ENCODE measurements around the gene ELP5.
"Not testable (repeated sequence)": the region's sequence is repeated elsewhere in the genome, so short reads cannot be mapped to it uniquely, and the experiment has no call there.

ELP5 gene

DNA sequence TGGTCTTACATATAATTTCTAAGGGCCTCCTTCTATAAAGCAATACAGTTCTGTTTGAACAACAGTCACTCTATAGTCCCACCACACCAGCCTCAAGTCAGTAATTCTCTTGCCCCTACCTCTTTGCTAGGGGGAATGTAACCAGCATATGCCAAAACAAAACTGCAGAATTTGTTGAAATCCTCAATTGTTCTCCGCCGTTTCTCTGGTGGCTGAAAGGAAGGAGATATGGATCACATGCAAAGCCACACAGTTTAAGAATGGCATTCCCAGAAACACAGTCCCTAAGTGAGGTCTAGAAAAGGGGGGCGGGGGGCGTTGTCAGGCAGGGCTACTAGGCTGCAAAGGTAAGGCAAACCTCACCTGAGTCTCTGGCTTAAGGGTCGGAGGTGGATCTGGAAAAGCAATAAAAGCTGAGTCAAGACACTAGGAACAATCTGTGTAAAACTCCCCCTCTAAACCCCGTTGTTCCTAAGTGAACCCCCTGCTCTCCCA lies 14.7 kb upstream of the ELP5 start:
- DNase-seq, result no peak

DNA sequence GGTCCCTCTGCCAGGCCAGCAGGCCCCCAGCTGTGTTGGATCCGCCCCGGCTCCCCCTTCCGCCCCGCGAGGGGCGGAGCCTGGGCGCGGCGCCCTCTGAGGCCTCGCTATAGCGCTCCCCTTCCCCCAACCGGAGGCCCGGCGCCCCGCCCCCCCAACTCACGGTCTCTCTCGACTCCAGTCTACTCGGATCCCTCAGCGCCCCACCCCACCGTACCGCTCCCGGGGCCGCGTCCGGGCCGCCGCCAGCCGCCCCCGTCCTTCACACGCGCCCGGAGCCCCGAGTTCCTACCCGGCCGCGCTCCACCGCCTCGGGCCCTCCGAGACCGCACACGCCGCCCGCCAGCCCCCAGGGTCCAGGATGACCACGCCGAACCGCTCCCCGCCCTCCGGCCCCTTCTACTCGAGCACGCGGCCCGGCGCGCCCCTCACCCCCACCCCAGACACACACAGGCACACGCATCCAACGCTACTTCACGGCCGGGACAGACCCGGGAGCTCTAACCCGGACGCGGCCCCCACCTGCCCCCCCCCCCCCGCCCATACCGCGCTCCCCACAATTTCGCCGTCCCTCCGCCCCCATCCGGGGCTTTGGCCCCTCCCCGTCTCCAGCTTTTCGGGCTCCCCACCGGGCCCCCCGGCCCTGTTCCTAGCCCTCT lies 14.1 kb upstream of the ELP5 start:
- peak; percentile 73 for DNase-seq

DNA sequence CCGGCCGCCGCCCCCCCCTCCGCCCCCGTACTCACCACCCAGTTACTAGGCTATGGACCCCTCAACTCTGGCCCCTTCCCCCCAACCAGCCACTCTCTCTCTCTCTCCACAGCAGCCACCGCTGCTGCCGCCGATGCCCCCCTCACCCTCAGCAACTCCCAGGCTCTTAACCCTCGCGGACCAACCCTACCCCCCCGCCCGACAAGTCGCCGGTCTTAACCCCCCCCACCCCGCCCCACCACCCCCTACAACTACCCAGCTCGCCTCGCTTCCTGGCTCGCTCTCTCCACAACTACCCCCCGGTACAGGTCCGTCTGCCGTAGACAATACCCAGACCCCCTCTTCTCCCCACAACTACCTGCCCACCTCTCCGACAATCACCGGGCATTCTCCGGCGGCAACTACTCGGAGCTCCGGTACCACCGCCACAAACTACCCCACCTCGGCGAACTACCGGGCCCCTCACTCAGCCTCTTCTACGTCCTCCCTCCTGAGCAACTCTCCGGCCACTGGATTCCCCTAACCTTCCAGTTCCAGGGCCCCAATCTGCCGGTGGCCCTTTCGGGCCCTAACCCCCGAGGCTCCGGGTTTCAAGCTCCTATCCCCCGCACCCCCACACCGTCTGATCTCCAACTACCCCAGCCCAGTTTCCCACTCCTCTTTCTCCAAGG lies 13.5 kb upstream of the ELP5 start:
- no peak for DNase-seq

DNA sequence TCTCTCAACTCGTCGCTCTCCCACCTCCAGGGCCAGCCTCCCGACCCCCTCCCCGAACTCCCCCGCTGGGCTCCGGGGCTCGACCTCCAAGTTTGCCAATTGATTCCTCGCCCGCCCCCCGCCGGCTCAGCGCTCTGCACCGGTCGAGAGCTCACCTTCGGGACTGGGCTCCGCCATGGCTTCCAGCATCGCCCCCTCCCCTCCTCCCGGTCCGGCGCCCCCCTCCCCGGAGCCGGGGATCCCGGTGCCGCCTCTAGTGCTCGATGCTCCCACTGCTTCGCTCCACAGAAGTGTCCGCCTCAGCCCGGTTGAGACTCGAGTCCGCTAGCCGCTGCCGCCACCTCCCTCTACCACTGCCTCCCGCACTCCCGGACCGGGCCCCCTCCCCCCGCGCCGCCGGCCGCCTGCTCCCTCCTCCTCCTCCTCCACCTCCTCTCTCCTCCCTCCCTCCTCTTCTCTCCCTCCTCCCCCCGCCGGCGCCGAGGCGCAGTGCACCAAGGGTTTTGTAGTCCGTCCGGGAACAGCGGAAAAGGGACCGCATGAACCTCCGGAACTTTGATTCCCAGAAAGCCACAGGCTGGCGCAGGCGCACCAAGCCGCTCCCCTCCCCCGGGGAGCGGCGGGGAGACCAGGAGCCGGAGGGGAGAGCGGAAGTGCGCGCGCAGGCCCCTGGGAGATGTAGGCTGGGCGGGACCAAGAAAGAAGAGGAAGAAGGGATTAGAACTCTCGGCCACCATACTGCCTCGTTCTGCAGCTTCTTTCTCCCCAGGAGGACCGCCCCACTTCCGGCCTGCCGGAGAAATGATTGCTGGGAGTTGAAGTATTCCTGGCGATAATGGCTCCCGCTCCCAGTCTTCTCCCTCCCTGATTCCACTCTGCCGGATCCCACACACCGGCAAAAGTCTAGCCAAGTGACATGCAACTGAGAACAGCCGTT lies 12.7 kb upstream of the ELP5 start, which contains the start of gene PHF23:
Gene PHF23 (minus strand): TSS at position 367 of the 937 bp plus-strand sequence. CDS start 178 bp downstream, at position 189.
- DNase-seq, result peak; percentile 94

DNA sequence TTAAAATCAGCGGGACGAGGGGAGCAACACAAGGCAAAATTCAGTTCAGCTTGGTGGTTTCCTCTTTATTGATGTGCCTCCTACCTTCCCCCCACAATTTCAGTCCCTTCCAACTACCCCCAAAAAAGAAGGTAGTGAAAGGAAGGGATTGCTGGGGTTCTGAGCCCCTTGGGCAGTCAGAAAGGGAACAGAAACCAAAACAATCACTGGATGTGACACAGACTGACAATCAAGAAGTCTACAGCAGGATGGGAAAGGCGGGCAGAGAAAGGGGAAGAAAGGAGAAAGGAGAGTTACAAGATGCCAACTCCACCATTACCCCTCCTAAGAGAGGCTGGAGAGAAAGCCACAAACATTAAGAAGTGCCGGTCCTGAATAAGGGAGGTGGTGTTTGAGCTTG lies 11.6 kb upstream of the ELP5 start:
- no peak for DNase-seq

DNA sequence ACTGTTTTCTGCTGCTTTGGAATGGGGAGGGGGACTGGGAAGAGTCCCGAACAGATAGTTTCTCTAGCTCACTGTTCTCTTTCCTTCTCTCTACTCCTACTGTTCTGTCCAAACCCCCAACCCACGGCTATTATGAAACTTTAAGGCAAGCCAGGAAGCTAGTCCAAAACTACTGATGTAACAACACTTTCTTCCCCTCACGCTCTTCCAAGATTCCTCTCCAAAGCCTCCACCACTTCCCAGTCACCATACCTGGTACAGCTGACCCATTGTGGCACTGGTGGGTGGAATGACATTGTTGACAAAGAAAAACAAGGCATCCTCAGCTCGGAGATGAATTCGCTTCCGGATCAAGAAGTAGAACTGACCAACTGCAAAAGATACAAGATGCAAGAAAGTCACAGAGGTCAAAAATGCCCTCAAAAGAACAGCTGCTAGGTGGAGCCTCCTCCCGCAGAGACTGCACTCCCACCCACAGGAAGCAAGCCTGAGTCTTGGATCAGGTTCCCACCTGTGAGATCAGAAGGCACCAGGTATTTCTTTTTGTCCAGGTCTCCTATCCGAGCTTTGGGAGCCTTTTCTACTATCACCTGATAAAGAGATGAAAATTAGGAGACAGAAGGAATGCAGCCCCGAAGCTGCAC lies 10.8 kb upstream of the ELP5 start:
- DNase-seq, result no peak

DNA sequence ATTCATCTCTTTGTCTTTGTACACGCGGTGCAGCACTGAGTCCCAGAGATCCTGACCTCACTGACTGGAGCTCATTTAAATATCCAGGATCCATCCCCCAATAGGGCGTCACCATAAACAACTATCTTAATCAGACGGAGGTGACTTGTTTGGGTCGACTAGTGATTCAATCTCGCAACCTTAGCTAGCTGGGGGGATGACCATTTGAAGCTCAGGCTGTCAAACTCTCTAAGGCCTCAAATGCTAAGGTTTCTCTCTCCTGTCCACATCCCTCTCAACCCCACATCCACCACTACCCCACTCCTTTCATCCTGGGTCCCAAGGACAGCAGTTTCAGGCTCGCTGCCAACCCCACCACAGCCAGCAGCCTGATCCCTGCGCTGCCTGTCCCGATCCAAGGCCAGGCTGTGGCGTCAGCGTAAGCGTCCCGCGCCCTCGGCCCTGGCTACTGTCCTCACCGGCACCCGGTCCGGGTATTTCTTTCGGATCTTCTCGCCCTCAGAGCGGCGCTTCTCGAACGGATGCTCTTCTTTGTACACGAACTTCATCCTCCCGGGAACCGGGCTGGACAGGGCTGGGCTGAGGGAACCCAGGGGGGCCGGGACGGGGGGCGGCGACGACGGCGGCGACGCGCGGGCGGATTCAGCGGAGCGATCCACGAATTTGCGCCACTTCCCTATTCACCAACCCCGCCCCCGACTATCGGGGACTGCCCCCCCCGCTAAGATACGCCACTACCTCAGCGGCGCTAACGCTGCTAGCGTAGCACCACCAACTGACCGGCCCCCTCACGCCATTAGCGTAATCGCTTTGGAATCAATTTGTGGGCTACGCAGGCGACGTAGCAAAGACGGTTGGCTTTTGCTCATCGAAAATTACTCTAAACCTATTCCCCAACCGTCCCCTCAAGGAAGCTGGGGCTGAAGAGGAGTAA lies 10.0 kb upstream of the ELP5 start, which contains the start of gene GABARAP:
Gene GABARAP (minus strand): TSS at position 667 of the 934 bp plus-strand sequence. CDS start 119 bp downstream, at position 548.
- DNase-seq, result peak; percentile 93

DNA sequence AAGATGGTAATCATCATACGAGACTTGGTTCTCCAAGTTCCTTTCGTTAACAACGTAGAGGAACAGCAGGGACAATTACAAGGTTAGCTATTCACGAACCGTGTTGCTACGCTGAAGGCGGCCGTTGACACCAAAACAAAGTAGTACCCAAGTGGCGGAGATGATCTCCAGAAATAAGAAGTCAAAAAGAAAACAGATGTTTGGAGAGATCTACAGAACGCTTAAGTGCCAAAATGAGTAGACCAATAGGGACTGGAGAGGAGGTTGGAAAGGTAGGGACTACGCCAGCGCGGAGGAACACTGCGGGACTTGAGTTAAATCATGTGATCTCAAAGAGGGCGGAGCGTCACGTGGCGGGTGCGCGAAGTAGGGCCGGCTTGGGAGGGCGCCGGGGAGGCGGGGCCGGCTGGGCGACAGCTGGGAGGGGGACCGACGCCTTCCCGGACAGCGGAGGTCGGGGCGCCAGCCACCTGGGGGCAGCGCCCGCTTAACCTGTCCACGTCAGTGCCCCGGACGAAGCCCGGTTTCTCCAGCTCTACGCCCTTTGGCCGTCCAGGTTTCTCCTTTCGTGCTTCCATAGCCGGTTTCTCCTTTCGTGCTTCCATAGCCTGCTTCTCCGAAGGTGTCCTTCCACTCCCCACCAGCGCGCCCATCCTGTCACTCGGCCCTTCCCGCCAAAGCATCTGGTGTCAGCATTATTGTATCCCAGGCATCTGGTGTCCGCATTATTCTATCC lies 9.1 kb upstream of the ELP5 start:
- peak; percentile 92 for DNase-seq

DNA sequence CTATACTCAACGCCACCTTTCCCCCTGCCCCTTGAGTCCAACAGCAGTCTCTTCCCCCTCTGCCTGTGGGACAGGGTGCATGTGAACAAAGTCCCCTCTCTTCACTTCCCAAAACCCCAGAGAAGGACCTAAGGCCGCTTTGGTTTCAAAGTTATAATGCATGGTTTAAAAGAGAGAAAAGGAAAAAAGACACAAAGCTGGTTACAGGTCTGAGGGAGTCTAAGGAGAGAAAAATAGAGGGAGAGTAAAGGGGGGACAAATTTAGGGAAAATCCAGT lies 8.6 kb upstream of the ELP5 start:
- no peak for DNase-seq

DNA sequence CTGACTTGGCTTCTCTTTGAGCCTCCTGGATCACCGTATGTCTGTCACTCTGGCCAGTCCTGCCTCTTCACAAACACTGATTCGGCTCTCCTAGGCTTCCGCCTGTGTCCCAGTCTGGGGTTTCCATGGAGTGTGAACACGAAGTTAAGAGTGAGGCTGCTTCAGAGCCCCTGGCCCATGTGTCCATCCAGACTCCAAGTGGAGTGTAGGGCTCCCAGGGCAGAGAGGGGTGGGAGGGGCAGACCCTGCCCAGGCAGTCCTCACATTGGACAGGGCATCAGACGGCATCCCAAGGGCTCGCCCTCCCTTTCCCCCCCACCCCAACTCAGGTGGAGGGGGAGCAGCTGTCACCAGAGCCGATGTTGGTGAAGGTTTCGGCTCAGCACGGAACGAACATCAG lies 8.2 kb upstream of the ELP5 start:
- DNase-seq, result not testable (repeated sequence)

DNA sequence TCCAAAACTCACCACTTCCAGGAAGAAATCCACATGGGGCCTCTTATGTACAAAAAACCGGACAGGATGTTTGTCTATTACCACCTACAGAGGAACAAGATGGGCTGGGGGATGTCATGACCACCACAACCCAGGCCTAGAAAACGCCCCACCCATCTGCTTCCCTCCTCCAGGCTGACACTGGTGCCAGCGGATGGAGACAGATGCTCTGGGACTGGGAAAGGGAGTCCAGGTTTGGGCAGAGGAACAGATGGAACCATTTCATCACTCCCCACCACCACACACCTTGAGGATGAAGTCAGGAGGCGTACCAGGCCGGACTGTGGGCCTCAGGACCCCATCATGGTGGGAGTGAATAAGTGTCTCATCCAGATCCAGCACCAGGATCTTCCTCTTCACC lies 5.2 kb upstream of the ELP5 start:
- no peak for DNase-seq

DNA sequence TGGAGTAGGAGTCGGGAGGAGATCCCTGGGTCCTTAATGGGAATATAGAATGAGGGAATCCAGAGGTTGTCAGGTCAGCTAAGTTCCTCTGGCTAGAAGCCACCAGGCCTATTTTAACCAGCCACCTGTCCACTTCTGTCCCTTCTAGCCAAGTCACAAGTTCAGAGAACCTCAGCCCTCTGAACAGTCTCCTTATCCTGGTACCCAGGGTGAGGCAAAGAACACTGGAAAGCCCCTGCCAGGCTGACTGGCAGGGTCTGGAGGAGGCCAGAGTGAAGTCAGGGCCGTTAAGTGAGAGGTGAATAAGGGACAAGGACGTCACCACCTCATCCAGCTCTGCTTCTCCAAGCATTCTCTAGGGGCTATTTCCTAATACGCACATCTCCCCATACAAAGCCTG lies 3.2 kb upstream of the ELP5 start:
- DNase-seq, result peak; percentile 5

DNA sequence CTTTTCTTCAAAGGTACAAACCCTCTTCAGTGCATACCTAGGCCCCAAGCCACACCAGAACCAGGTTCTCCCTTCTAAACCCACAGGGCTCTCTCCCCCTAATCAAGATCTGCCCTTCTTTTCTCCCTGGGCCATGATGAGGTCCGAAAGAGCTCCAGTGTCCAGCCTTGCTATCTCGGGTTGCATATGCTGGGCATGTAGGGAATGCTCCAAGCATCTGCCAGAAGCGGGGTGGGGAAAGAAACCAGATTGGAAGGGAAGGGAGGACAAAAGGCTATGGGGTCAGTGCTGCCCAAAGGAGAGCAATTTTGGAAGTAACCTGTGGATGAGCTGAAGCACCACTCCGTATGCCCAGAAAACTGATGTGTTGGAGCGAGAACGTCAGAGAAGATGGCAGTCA lies 2.8 kb upstream of the ELP5 start:
- no peak for DNase-seq

DNA sequence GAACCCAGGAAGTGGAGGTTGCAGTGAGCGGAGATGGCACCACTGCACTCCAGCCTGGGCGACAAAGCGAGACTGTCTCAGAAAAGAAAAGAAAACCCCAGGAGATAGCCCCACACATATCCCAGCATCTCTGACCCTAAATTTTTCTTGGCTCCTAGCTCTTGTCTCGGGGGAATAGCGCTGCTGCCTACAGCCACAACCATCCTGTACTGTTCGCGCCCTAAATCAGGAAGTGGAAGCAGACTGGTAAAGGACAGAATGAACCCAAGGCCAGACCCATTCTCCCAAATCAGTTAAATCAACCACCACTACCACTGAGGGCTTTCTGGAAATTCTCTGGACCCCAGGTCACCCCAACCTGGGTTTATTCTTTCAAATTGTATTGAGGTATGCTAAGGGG lies 2.2 kb upstream of the ELP5 start:
- DNase-seq, result no peak

DNA sequence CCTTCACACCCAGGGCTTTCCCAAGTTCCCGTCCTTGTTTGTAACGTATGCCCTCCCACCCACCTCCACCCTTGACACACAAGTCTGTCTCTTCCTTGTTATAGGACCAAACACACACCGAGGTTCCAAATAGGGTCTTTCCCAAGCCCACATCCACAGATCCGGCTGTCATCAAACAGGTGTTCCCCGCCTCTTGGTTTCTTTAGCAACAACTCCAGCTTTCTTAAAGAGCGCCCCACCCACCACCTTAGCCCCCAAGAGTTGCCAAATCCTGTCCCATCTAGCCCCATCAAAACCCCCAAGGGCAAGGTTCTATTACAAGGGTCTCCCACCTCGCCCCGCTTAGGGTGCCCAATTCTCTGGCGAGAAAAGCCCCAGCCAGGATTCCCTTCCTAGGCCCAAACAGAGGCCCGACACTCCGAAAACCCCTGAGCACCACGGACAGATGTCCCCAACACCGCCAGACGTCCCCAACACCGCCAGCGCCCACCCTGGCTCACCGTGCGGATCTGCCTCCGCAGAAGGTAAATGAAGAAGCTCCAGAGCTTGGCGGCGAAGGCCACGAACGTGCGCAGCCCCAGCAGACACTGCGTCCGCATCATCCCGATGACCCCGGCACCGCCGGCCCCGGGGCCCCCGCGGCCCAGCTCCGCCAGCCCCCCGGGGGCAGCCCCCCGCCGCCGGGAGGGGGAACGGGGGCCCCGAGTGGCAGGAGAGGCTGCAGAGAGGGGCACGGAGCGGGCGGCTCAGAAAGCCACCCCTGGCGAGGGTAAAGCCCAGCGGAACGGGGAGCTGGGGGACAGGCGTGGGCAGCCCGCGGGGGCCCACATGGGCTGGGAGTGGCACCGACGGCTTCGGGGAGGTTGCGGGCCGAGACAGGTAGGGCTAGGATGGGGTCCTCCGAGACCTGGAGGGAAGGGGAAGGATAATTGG lies 1.1 kb upstream of the ELP5 start:
- no peak for DNase-seq

DNA sequence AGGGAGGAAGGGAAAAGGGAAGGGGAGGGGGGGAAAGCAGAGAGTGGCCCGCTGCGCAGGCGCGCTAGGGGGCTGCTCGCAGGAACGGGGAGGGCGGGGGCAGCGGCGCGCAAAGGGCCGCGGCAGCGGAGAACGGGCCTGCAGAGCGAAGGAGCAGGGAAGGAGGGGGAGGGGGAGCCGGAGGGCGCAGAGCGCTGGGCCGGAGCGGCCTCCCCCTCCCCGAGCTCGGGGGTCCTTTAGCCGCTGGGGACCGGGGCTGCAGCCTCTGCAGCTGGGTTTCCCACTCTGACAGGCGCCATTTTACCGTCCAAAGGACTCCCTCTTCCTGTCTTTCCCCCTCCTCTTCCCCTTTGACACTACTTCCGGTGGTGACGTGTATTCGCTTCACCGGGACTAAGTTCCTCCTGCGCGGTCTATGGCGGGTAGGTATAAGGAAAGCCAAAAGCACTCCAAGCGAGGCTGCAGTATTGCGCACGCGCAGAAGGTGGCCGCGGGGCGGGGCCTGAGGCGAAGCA lies 297 bp upstream of the ELP5 start, which contains the start of gene CTDNEP1:
Gene CTDNEP1 (minus strand): TSS at position 74 of the 515 bp plus-strand sequence. CDS start 438 bp downstream, outside the sequence.
- DNase-seq, result peak; percentile 98

DNA sequence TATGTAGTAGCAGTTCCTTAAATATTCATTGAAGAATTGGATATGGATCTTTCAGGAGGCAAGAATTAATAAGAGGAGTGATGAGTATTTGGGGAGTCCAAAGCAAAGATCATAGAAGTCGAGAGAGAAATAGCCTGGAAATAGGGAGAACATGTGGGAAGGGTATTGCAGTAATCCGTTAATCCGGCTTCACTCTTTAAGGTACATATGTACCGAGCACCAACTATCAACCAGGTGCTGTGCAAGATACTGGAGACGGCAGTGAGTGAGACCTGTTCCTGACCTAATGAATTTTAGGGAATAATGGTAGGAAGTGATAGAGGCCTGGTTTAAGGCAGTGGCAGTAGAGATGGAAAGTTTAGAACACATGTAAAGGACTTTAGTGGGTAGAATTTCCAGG lies 1.1 kb downstream of the ELP5 start:
- no peak for DNase-seq

DNA sequence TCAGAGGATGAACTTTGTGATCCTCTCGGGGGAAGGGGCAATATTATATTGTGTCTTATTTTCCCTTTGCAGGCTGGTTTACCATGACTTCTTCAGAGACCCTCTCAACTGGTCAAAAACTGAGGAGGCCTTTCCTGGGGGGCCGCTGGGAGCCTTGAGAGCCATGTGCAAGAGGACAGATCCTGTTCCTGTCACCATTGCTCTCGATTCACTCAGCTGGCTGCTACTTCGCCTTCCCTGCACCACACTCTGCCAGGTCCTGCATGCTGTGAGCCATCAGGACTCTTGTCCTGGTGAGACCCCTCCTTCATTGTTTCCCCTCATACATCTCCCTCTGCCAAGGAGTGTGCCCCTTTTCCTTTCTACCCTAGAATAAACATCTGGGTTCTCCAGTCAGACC lies 2.5 kb downstream of the ELP5 start:
- DNase-seq, result no peak

DNA sequence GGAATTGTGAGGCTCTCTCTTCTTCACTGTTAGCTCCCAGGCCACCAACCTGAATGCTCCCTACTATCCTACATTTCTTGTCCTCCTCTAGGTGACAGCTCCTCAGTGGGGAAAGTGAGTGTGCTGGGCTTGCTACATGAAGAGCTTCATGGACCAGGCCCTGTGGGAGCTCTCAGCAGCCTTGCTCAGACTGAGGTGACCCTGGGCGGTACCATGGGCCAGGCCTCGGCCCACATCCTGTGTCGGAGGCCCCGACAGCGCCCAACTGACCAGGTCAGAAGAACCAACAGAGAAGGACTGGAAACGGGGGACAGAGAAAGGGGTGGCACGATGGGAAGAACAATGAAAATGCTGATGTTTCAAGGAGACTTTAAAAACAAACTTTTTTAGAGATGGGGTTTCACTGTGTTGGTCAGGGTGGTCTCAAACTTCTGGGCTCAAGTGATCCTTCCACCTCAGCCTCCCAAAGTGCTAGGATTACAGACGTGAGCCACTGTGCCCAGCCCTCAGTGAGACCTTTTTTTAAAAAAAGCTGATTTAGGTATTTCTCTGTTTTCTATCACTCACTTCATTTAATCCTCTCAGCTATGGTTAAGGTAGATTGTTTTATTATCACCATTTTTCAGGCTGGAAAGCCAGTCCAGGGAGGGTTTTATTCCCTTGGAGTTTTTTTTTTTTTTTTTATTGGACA lies 4.9 kb downstream of the ELP5 start:
- DNase-seq, result no peak

Data from activated CD4-positive, CD25-positive, alpha-beta regulatory T cell treated with anti-CD3 and anti-CD28 coated beads, Interleukin-2, amount 50 U/mL, for 72 hours (primary cell).